ENCODE measurements around the gene HOXA11.

HOXA11 gene

DNA sequence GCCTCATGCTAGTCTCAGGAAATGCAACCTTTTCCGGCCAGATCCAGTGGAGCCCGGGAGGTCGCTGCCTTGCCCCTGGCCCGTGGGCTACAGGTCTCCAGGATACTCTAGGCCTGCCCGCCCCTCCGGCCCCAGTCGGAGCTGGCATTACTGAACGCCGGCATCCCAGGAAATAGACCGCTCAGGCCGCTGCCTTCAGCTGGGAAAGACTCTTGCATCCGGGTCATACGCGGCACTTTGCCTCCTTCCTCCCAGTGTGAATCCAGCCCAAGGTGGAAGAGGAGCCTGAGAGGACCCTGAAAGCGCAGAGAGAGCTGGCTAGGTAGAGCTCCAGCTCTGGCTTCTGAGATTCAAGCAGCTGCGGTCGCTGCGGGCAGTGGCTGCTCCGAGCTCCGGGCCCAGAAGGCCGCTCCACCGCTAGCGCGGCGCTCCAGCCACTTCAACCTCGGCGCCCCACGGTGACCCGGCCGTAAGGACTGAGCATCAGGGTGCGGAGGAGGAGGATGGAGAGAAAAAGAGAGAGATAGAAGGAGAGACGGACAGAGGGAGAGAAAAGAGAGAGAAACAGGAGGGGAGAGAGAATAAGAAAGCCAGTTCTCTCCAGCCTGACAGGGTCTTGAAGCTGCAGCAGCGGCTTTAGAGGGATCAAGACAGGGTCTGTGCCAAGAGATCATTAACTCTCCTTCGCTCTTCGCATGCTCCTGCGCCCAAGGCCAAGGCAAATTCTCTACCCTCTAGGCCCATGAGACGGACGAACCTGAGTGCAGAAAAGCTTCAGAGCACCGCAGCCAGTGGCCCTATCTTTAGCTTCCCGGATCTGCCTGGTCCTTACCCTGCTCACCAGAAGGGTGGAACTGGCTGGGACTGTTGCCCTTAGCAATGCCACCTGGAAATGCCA, 9.2 kb downstream of the HOXA11 start:
- intact Hi-C loops (cut with DNase I): no loop called here
- peak in 6 of 42 donors; percentile 2 to 18 (median 10) for DNase-seq

DNA sequence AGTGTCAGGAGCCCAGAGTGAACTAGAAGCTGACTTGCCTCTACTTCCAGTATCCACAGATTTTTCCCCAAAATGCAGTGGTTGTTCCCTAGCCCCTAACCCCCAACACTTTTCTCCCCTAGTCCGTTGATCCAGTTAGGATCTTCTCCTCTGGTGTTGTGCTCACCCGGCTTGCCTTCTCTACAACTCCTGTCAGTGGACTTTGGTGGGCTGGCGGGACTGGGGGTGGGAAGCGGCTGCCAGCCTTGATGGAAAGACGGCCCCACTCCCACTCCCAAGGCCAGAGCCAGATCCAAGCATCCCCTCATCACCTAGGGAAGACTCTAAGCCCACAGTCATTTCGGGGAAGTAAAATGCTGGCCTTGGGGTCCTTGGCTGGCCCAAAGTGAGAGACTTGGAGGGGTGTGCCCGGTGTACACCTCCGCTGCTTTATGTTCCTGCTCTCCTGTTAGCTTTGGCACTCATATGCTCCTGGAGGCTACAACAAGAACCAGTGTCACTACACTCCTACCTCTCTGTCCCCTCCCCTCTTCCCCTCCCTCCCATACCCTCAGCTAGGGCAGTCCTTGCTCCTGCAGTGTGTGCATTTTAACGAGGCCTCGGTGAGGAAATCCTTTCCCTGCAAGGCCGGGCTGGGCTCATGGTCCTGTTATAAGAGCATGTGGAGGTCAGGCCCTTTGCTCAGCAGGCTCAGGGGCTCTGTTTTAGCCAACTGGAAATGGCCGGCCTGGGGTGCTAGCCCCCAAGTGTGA, 10.0 kb downstream of the HOXA11 start:
- DNase-seq: peak in 4 of 42 donors; percentile 4 to 20 (median 6)
- intact Hi-C loops (cut with DNase I): no loop called here

DNA sequence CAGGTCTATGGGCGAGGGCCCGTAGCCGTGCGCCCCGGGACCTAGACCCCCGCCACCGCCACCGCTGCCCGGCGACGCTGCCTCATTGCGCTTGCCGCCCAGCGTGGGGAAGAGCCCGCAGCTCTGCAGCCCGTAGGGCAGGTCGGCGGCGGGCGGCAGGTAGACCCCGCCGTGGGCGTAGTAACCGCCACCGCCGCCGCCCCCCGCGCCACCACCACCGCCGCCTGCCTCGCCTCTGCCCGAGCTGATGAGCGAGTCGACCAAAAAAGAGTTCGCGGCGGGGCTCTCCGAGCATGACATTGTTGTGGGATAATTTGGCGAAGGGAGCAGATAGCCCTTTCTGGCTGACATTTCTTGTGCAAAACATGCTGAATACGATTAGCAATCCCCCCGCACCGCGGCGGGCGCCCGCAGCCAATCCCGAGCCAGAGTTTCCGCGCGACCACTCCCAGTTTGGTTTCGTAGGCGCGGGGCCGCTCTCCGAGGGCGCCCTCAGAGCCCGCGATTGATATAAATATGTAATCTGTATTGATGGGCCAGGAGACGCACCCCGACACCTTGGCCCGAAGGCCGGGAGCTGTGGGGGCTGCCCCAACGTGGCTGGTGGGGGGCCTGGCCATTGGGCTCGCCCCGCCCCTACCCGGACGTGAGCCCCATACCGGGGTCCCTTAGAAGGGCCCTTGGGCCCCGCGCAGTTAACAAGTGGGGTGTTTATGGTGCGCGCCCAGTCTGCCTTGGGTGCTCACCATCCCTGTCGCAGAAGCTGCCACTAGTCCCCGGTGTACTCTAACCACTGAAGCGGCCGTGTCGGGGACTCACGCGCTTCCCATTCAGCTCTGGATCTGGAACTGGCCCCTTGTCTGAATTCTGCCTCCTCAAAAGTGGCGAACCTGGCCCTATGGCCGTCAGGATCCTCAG, 10.8 kb downstream of the HOXA11 start, which contains the start of gene HOXA10:
HOXA10 (minus strand) TSS at position 365 of the 918 bp plus-strand sequence; CDS start at position 351, 14 bp downstream.
- DNase-seq: peak in 7 of 42 donors; percentile 3 to 15 (median 8)
- intact Hi-C loops (cut with DNase I): no loop called here

DNA sequence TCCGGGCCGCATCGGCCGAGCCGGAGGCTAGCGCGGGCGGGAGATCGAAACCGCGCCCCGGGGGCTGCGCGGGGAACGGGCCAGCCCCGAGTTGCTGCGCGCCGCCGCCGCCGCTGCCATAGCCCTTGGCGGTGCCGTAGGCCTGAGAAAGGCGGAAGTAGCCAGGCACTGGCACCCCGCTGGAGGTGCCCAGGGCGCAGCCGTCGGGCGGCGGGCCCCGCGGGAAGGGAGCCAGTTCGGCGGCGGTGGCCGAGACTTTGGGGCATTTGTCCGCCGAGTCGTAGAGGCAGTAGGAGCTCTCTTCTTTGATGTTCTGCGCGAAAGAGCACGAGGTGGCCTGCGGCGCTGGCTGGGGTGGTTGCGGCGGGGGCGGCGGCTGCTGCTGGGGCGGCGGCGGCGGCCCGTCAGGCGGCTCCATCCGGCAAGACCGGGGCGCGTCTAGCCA, 11.5 kb downstream of the HOXA11 start:
- intact Hi-C loops (cut with DNase I): no loop called here
- DNase-seq: peak in 7 of 42 donors; percentile 4 to 28 (median 14)

DNA sequence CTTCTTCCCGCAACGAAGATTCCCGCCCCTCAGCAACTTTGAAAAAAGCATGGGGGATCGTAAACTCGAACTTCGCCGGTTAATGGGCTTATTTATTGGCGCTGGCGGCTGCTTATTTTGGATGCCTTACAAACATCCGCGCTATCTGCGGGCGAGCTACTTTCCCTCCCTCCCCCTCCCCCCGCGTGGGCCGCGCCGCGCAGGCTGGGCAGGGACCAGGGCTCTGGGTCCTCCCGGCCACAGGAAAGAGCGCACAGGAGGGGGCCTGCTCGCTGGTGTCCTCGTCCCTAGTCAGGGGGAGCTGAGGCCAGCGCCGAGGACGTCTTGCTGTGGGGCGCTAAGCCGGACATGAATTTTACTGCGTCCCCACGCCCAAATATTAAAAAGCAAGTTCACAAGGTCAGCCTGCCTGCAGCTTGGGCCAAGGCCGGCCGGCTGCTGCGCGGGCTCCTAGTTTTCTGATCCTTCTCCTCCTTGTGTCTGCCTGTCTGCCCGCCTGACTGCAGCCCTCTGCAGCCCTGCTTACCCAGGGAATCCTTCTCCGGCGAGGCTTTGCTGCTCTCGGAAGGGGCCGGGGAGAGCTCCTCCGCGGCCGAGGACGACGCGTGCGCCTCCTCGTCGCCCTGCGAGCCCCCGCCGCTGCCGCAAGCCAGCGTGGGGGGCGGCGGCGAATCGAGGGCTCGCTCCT, 12.1 kb downstream of the HOXA11 start:
- intact Hi-C loops (cut with DNase I): no loop called here
- DNase-seq: peak in 7 of 42 donors; percentile 5 to 29 (median 12)

DNA sequence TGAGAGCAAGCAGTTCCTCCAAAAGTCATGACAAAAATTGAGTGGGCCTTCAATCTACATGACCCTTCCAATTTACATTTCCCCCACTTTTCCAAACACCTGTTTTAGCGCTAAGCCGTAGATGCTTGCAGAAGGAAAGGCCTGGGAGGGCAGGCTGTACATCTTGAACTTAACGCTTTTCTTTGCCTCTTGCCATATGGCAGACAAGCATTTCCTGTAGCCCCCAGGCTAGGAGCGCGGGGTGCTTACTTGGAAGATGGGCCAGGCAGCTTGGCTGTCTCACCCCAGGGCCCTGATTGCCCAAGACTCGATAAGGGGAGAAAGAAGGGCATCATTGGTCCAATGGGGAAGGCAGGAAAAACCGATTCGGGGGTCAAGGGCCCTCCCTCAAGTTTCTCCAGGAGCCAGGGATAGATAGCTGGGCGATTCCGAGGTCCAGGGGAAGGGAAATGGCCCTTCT, 12.7 kb downstream of the HOXA11 start:
- DNase-seq: peak in 2 of 42 donors; percentile 5 to 8
- intact Hi-C loops (cut with DNase I): no loop called here

DNA sequence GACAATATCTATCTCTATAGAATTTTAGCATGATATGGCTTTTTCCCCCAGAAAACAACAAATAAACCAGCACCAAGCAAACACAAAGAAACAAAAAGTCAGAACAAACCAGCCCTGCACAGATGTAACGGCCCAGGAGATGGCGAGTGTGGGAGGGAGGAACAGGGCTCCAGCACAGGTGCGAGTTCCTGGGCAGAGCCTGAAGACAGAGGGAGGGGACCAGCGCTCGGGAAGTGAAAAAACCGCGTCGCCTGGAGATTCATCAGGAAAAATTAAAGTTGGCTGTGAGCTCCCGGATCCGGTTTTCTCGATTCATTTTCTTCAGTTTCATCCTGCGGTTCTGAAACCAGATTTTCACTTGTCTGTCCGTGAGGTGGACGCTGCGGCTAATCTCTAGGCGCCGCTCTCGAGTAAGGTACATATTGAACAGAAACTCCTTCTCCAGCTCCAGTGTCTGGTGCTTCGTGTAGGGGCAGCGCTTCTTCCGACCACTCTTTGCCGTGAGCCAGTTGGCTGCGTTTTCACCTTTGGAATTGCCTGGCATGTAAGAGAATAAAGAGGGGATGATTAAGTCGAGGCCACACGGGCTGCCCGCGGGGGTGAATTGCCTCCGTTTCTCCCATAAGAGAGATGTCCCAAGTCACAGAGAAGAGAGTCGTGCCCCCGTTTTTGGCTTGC, 13.3 kb downstream of the HOXA11 start:
- intact Hi-C loops (cut with DNase I): no loop called here
- peak in 3 of 42 donors; percentile 2 to 17 (median 6) for DNase-seq

DNA sequence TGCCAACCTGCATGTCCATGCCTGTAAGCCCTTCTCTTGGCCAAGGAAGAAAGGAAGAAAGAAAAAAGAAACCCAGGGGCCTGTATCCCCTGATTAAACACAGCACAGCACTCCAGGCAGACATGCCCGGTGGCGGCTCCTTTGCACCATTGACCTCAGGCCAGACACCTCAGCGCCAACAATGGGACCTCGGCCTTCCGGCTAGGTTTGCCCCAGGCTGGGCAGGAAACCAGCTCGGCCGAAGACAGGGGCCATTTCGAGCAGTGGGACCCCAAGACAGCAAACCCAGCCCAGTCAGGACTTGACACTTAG, 13.8 kb downstream of the HOXA11 start:
- intact Hi-C loops (cut with DNase I): no loop called here
- peak in 1 of 42 donors; percentile 15 for DNase-seq

DNA sequence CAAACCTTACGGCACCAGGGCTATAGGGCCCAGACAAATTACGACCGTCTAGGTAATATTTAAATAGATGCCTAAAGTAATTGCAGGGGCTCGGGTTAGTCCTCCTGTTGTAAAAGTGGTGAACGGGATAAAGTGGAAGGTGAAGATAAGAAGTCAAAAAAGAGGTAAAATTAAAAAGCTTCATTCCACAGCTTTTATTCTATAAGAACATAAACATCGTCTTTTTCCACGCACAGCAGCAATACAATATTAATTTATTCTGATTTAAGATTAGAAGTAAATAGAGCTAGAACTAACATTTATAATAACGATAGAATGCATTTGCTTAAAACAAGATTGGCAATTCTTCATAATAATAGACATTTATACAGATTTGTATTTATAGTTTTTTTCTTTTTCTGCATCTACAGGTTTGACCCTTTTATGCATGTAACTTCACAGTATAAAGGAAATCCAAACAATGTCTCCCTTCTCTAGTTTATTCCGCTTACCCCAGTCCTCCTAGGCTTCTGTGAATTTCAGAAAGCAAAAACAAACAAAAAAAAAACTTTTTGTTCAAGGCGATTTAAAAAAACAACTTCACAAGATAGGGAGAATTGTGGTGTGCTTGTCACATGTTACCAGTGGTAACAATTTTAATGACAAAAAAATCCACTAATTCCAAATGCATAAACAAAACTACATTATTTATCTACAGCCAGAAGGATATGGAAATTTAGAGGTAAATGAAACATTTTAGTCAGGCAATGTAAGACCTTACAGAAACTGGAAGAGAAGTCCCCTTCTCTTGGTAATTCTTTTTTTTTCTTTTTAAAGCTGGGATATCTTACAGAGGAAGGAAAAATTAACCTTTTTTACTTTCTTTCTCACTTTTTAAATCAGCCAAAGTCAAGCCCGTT, 14.4 kb downstream of the HOXA11 start:
- intact Hi-C loops (cut with DNase I): no loop called here
- DNase-seq: no peak

DNA sequence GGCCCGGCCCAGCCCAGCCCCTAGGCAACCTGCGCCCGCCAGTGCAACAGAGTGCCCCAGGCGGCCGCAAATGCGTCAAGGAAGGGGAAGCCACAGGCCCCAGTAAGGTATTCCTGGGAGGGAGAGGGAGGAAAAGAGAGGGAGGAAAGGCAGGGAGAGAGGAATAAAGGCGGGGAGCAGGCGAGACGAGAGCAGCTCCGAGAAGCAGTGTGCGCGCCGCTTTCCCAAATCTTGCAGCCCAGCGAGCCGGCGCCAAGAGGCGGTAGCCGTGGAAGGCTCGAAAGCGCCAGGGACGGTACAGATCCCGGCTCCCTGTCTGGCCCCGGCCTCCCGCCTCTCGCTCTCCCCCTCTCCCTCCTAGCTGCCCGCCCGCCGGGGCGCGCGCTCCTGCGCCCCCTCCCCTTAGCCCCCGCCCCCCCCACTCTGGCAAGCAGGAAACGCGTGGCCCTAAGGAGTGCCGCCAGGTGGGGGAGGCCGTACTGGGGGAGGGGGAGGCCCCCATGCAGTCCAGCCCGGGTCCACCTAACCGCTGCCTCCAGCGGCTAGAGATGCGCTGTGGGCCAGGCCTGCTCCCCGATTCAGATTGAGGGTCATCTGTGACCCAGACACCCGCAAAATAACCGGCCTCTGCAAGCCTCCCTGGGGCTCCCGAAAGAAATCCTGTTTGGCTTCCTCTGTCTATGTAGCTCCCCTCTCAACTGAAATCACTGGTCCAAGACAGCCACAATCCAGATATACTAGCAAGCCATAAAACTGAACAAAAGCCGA, 15.2 kb downstream of the HOXA11 start:
- DNase-seq: no peak
- intact Hi-C loops (cut with DNase I): loop anchor here (10.0 kb wide), 1 partner anchor 1305 kb away; no protein-coding TSS in a partner anchor

DNA sequence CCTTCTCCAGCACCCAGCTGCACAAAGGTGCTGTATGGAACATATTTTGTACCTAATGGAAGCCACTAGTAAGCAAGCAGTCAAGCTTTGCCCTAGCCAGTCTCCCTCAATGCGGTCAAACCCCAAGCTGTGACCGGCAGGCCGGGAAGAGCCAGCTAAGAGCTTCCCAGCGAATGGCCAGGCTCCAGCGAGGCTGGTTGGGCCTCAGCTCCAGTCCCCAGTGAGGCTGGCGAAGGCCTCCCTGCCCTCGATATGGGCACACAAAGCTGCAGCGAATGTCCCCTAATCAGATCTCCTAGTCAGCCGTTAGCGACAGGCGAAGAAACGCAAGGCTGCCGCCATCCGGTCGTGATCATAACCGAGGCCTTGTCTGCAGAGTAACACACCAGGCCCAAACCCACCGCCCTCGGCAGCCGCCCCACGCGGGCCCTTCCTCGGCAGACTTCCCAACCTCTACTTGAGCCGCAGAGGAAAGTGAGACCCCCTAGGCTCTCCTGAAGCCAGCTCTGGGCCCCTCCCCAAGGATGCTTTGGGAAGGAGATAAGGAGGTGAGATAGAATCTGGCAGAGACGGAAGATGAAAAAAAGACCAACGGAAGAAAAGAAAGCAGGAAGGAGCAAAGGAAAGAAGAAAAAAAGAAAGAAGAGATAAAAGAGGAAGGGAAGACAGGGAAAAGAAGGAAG, 16.6 kb downstream of the HOXA11 start:
- no peak for DNase-seq
- intact Hi-C loops (cut with DNase I): loop anchor here (10.0 kb wide), 1 partner anchor 1304 kb away; no protein-coding TSS in a partner anchor

DNA sequence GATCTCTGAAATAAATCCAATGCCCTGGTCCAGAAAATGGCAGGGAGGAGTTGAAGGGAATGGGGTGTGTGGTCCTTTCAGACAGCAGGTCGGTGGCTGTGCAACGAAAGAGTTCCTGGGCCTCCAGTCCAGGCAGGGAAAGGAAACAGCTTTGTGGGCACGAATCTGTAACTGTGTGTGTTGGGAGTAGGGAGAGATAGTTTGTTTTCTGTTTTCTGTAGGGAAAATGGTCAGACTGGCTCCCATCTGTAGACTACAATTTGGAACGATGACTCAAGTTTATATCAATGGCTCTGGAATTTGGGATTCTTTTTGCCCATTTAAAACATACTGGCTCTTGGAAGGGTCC, 17.1 kb downstream of the HOXA11 start:
- intact Hi-C loops (cut with DNase I): loop anchor here (10.0 kb wide), 1 partner anchor 1303 kb away; no protein-coding TSS in a partner anchor
- DNase-seq: no peak

DNA sequence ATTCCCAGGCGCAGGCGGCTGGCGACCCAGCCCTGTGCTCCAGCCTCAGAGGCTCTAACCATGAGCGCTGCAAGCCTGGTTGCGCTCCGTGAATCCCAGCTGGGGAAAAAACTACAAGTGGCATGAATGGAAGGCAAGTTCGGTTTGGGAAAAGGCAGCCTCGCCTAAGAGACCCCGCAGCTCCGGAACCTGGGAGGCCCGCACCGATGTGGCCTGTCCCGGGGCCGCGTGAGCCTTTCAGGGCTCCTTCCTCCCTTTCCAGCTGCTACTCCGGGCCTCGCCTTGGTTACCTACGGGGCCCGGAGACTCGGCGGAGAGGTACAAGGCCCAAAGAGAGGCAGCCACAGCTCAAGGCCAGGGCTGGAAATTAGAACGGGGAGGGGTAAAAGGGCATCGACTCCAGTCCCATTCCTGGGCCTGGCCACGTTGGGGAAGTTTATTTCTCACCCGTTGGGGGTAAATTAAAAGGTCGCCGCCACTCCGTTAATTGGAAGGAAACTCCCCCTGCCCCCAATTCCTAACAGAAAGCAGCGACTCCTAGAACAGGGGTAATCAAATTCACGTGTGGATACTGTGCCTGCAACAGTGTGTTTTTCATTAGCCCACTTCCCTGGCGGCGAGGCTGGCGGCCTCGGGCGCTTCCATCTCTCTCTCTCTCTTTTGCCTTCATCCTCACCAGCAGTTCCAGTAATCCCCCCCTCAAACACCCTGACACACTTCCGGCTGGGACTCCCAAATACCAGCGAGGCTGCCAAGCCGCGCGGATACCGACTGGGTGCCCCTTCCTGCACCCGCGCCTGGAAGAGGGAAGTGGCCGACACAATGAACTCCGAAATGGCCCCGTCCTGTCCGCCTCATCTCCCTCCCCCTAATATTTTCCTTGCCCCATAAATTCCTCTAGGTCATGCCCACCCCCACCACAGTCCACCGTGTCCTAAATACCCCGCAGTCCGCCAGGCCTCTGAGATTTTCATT, 18.2 kb downstream of the HOXA11 start:
- DNase-seq: no peak
- intact Hi-C loops (cut with DNase I): loop anchor here (10.0 kb wide), 1 partner anchor 1302 kb away; no protein-coding TSS in a partner anchor

DNA sequence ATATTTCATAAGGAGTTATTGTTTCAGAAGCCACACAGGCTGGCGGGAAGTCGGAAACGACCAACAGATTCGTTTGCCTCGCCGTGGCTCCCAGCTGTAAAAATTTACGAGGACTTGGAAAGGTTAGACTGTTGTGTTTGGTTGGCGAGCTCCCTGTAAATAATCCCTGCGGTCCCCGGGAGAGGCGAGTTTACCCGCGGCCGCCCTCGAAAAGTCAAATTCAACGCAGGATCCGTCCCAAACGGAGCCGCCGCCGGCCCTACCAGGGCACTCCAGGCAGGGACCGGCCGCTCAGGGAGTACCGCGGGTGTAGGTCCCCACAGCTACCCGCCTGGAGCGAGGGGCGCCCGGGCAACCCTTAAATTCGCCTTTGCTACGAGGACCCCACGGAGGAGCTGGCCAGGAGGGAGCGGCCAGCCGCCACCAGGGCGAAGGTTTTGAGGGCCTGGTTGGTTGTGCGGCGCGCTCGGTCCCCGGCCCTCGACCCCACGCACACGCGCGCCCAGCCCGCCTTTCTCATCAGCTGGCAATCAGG, 19.0 kb downstream of the HOXA11 start:
- DNase-seq: no peak
- intact Hi-C loops (cut with DNase I): loop anchor here (10.0 kb wide), 1 partner anchor 1301 kb away; no protein-coding TSS in a partner anchor
